ENCODE results near the gene DMGDH. TPM values are rescaled to one million over a fixed set of nuclear protein-coding genes. Genes with fewer than 3 reads are reported as not detected.

Gene DMGDH
- total and polyA plus RNA-seq, 4 donors, result 28.9 to 130 (median 48.5) TPM

- H3K27ac ChIP-seq (ENCODE audit: low read depth in 1 of 2, low read length in 2 of 2), result no peak overlapping the region
- no peaks in the 10 kb centered on the region for H3K9me3 ChIP-seq (ENCODE audit: control insufficient read depth in 4 of 4, low read length in 3 of 4)
- no peak overlapping the region for H3K9ac ChIP-seq (ENCODE audit: low read depth in 1 of 2, low read length in 2 of 2)
- H3K36me3 ChIP-seq (ENCODE audit: control insufficient read depth in 4 of 4, insufficient read depth in 3 of 4, low read depth in 1 of 4, low read length in 3 of 4), result peaks cover 0 to 5% (median 4%) of the 10 kb centered on the region in 4 donors
- no peak for TF ChIP-seq HNF4G (IDR thresholded peaks at IDR 0.05)
- no peak for TF ChIP-seq RAD21 (IDR thresholded peaks at IDR 0.05)
- TF ChIP-seq, protein P1, sequence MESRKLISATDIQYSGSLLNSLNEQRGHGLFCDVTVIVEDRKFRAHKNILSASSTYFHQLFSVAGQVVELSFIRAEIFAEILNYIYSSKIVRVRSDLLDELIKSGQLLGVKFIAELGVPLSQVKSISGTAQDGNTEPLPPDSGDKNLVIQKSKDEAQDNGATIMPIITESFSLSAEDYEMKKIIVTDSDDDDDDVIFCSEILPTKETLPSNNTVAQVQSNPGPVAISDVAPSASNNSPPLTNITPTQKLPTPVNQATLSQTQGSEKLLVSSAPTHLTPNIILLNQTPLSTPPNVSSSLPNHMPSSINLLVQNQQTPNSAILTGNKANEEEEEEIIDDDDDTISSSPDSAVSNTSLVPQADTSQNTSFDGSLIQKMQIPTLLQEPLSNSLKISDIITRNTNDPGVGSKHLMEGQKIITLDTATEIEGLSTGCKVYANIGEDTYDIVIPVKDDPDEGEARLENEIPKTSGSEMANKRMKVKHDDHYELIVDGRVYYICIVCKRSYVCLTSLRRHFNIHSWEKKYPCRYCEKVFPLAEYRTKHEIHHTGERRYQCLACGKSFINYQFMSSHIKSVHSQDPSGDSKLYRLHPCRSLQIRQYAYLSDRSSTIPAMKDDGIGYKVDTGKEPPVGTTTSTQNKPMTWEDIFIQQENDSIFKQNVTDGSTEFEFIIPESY (IDR thresholded peaks at IDR 0.05), result no peak
- TF ChIP-seq FOXA2 (IDR thresholded peaks at IDR 0.05), result no peak
- no peaks in the 10 kb centered on the region for H3K4me1 ChIP-seq (ENCODE audit: control insufficient read depth in 4 of 4, insufficient read depth in 4 of 4, low read length in 3 of 4)
- no peaks in the 10 kb centered on the region for H3K27me3 ChIP-seq (ENCODE audit: control insufficient read depth in 4 of 4, insufficient read depth in 4 of 4, low read length in 3 of 4)
- no peak overlapping the region for H3K4me3 ChIP-seq (ENCODE audit: low read depth in 1 of 3, low read length in 3 of 3)
- WGBS, result 64% methylated on average over 3 of the region's 3 CpGs
- no peak for DNase-seq (ENCODE audit: low spot score)
Measured at GRCh38 chr5:78958672-78959445, 110.6 kb downstream of the DMGDH start.

DNA sequence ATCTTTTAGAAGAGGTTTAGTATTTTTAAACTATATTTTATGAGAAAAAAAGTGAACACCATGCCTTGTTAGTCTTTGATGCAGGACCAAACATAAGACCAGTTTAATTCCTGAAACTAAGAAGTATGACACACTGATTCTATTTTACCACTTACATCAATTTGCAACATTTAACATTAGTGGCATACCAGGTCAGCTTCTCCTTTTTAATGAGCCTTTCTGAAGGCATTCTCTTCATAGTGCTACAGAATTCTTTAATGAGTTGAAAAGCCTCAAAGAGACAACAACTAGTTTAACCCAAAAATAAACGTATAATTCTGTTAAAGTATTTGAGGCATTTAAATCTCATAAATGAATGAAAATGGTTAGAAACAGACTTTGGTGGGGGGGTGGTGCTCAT, 112.6 kb downstream of the DMGDH start:
- Histone ChIP-seq H3K4me3 (ENCODE audit: low read depth in 1 of 3, low read length in 3 of 3) (no peak overlapping the region), H3K4me1 (ENCODE audit: control insufficient read depth in 4 of 4, insufficient read depth in 4 of 4, low read length in 3 of 4) (no peaks in the 10 kb centered on the region), H3K27ac (ENCODE audit: low read depth in 1 of 2, low read length in 2 of 2) (no peak overlapping the region), H3K9ac (ENCODE audit: low read depth in 1 of 2, low read length in 2 of 2) (no peak overlapping the region), H3K9me3 (ENCODE audit: control insufficient read depth in 4 of 4, low read length in 3 of 4) (no peaks in the 10 kb centered on the region), H3K36me3 (ENCODE audit: control insufficient read depth in 4 of 4, insufficient read depth in 3 of 4, low read depth in 1 of 4, low read length in 3 of 4) (peaks cover 0 to 5% (median 2%) of the 10 kb centered on the region in 4 donors), H3K27me3 (ENCODE audit: control insufficient read depth in 4 of 4, insufficient read depth in 4 of 4, low read length in 3 of 4) (no peaks in the 10 kb centered on the region)
- TF ChIP-seq REST (IDR thresholded peaks at IDR 0.05) (no peak), YY1 (IDR thresholded peaks at IDR 0.05) (no peak), EGR1 (IDR thresholded peaks at IDR 0.05; ENCODE audit: low read depth in 2 of 2) (no peak), ATF3 (IDR thresholded peaks at IDR 0.05) (no peak), FOXA1 (IDR thresholded peaks at IDR 0.05) (no peak), GABPA (IDR thresholded peaks at IDR 0.05 in 1 of 2, conservative IDR thresholded peaks at IDR 0.05 in 1 of 2) (no peak), FOXA2 (IDR thresholded peaks at IDR 0.05) (no peak)
- TF ChIP-seq, protein P2, sequence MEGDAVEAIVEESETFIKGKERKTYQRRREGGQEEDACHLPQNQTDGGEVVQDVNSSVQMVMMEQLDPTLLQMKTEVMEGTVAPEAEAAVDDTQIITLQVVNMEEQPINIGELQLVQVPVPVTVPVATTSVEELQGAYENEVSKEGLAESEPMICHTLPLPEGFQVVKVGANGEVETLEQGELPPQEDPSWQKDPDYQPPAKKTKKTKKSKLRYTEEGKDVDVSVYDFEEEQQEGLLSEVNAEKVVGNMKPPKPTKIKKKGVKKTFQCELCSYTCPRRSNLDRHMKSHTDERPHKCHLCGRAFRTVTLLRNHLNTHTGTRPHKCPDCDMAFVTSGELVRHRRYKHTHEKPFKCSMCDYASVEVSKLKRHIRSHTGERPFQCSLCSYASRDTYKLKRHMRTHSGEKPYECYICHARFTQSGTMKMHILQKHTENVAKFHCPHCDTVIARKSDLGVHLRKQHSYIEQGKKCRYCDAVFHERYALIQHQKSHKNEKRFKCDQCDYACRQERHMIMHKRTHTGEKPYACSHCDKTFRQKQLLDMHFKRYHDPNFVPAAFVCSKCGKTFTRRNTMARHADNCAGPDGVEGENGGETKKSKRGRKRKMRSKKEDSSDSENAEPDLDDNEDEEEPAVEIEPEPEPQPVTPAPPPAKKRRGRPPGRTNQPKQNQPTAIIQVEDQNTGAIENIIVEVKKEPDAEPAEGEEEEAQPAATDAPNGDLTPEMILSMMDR (IDR thresholded peaks at IDR 0.05; ENCODE audit: low read depth, low read length, missing input control), result no peak
- TF ChIP-seq, protein P1 (IDR thresholded peaks at IDR 0.05), result no peak
- DNase-seq (ENCODE audit: low spot score), result no peak
- 93% methylated on average over 1 of the region's 1 CpG for WGBS
